Endometrium (tissue), 2 donors: ENCODE data around the gene DNMT3B.
"Not testable (repeated sequence)": the region's sequence is repeated elsewhere in the genome, so short reads cannot be mapped to it uniquely, and the experiment has no call there.

ENCODE experiments used
- FAIRE-seq: peaks from 2 replicates; lab custom pipeline; 2012; peaks lifted over from hg19 to GRCh38; lab: Jason Lieb, UNC
- donor health status: control.
- donor health status: control.

The DNMT3B gene

GRCh38 chr20:32763202-32764004 lies 1.2 kb downstream of the DNMT3B start:
- no peak for FAIRE-seq

GRCh38 chr20:32764005-32764960 lies 2.1 kb downstream of the DNMT3B start:
- FAIRE-seq: no peak

GRCh38 chr20:32765230-32765875 lies 3.2 kb downstream of the DNMT3B start:
- not testable (repeated sequence) for FAIRE-seq

- FAIRE-seq: no peak
These were observed 5.4 kb downstream of the DNMT3B start for GRCh38 chr20:32767418-32768198.

GRCh38 chr20:32772046-32772445 lies 9.9 kb downstream of the DNMT3B start:
- FAIRE-seq: no peak

GRCh38 chr20:32773223-32773622 lies 11.0 kb downstream of the DNMT3B start:
- FAIRE-seq: no peak

- FAIRE-seq: no peak
These were observed 11.7 kb downstream of the DNMT3B start for GRCh38 chr20:32773855-32774254.

GRCh38 chr20:32775336-32775991 lies 13.3 kb downstream of the DNMT3B start:
- no peak for FAIRE-seq

- FAIRE-seq: no peak
These were observed 15.2 kb downstream of the DNMT3B start for GRCh38 chr20:32777177-32777956.

- no peak for FAIRE-seq
These were observed 17.5 kb downstream of the DNMT3B start for GRCh38 chr20:32779500-32780211.

- FAIRE-seq: no peak
These were observed 18.1 kb downstream of the DNMT3B start for GRCh38 chr20:32780278-32780677.

- no peak for FAIRE-seq
These were observed 18.8 kb downstream of the DNMT3B start for GRCh38 chr20:32780749-32781655.

GRCh38 chr20:32784369-32785080 lies 22.3 kb downstream of the DNMT3B start:
- no peak for FAIRE-seq

- FAIRE-seq: no peak
These were observed 24.0 kb downstream of the DNMT3B start for GRCh38 chr20:32786059-32786760.

- no peak for FAIRE-seq
These were observed 25.0 kb downstream of the DNMT3B start for GRCh38 chr20:32787168-32787567.

GRCh38 chr20:32789896-32790750 lies 27.9 kb downstream of the DNMT3B start:
- FAIRE-seq: no peak

GRCh38 chr20:32790751-32791057 lies 28.5 kb downstream of the DNMT3B start:
- no peak for FAIRE-seq
